HEK293T (cell line): ENCODE data around the gene UCP3.

Source experiments
- CTCF ChIA-PET: fragments of 350-600 bp; formaldehyde crosslinking; extraction: SDS; loops from one replicate; lab custom pipeline; 2021; ENCODE audit warnings: antibody characterized with exemption, inconsistent platforms; lab: Yijun Ruan, JAX
- POLR2A ChIA-PET: fragments of 350-600 bp; formaldehyde crosslinking; extraction: SDS; loops from one replicate; lab custom pipeline; 2020; ENCODE audit warnings: antibody characterized with exemption, inconsistent platforms; lab: Yijun Ruan, JAX
- DNase-seq: peaks from one replicate; pipeline ENCODE4 v3.0.0; 2012; ENCODE audit warnings: mixed read lengths; ENCODE audit errors: extremely low spot score
- ARNT ChIP-seq: fragments of 450-650 bp; IDR thresholded peaks from 2 replicates; pipeline ENCODE4 v1.6.1; 2017; ENCODE audit warnings: mild to moderate bottlenecking
- BHLHE40 ChIP-seq: fragments of 450-650 bp; IDR thresholded peaks from 2 replicates; pipeline ENCODE4 v1.6.1; 2016; ENCODE audit warnings: mild to moderate bottlenecking, moderate library complexity, borderline replicate concordance
- CTBP1 ChIP-seq: fragments of 450-650 bp; IDR thresholded peaks from 2 replicates; pipeline ENCODE4 v1.6.1; 2016; ENCODE audit warnings: borderline replicate concordance
- ELF4 ChIP-seq: fragments of 450-650 bp; IDR thresholded peaks from 2 replicates; pipeline ENCODE4 v1.6.1; 2017; ENCODE audit warnings: antibody characterized with exemption
- FOXA1 ChIP-seq: fragments of 450-650 bp; IDR thresholded peaks from 2 replicates; pipeline ENCODE4 v1.6.1; 2016; ENCODE audit warnings: mild to moderate bottlenecking
- FOXK2 ChIP-seq: fragments of 450-650 bp; IDR thresholded peaks from 2 replicates; pipeline ENCODE4 v1.6.1; 2016; ENCODE audit warnings: mild to moderate bottlenecking
- FOXM1 ChIP-seq: fragments of 450-650 bp; IDR thresholded peaks from 2 replicates; pipeline ENCODE4 v1.6.1; 2017; ENCODE audit warnings: mild to moderate bottlenecking, borderline replicate concordance
- HDGF ChIP-seq: fragments of 450-650 bp; IDR thresholded peaks from 2 replicates; pipeline ENCODE4 v1.6.1; 2017; ENCODE audit warnings: antibody characterized with exemption, borderline replicate concordance
- L3MBTL2 ChIP-seq: fragments of 450-650 bp; conservative IDR thresholded peaks from 2 replicates; pipeline ENCODE4 v1.6.1; 2016; ENCODE audit warnings: mild to moderate bottlenecking
- LEF1 ChIP-seq: fragments of 450-650 bp; IDR thresholded peaks from 2 replicates; pipeline ENCODE4 v1.6.1; 2017; ENCODE audit warnings: mild to moderate bottlenecking, borderline replicate concordance
- NFRKB ChIP-seq: fragments of 450-650 bp; IDR thresholded peaks from 2 replicates; pipeline ENCODE4 v1.6.1; 2016; ENCODE audit warnings: mild to moderate bottlenecking, moderate library complexity
- PKNOX1 ChIP-seq: fragments of 450-650 bp; IDR thresholded peaks from 2 replicates; pipeline ENCODE4 v1.6.1; 2016
- SP1 ChIP-seq: fragments of 450-650 bp; IDR thresholded peaks from 2 replicates; pipeline ENCODE4 v1.6.1; 2017
- SUZ12 ChIP-seq: fragments of 450-650 bp; IDR thresholded peaks from 2 replicates; pipeline ENCODE4 v1.6.1; 2016; ENCODE audit warnings: mild to moderate bottlenecking
- TARDBP ChIP-seq: fragments of 450-650 bp; IDR thresholded peaks from 2 replicates; pipeline ENCODE4 v1.6.1; 2016
- ZNF384 ChIP-seq: fragments of 450-650 bp; IDR thresholded peaks from 2 replicates; pipeline ENCODE4 v1.6.1; 2016

The UCP3 gene

GRCh38 chr11:73972187-73972586, 36.7 kb downstream of the UCP3 start:
- ChIA-PET CTCF (no interaction called here), POLR2A (interaction anchor here (1.0 to 1.5 kb wide), 2 partner anchors 10 to 12 kb away, joined by 4 to 13 read pairs; partner anchors contain the start of gene UCP2)
- no peak for DNase-seq

GRCh38 chr11:73971175-73971719, 37.6 kb downstream of the UCP3 start:
- ChIA-PET POLR2A (interaction anchor here (2.4 kb wide), 1 partner anchor 11 kb away, joined by 13 read pairs; the partner anchor contains the start of gene UCP2), CTCF (no interaction called here)

More at GRCh38 chr11:73972187-73972586, 36.7 kb downstream of the UCP3 start:
- TF ChIP-seq ELF4 (no peak), ZNF384 (no peak), BHLHE40 (no peak), ARNT (no peak), SP1 (no peak), HDGF (no peak), SUZ12 (no peak), FOXM1 (no peak), FOXK2 (no peak), LEF1 (no peak), TARDBP (no peak), CTBP1 (no peak), L3MBTL2 (no peak)

GRCh38 chr11:73969991-73970800, 38.7 kb downstream of the UCP3 start:
- TF ChIP-seq L3MBTL2 (no peak), HDGF (no peak), ZNF384 (no peak), SP1 (no peak), FOXK2 (no peak), TARDBP (no peak), BHLHE40 (no peak), SUZ12 (no peak), FOXM1 (no peak)
- DNase-seq: no peak
- ChIA-PET CTCF (no interaction called here), POLR2A (interaction anchor here (2.4 kb wide), 1 partner anchor 12 kb away, joined by 13 read pairs; the partner anchor contains the start of gene UCP2)

More at GRCh38 chr11:73971175-73971719, 37.6 kb downstream of the UCP3 start:
- TF ChIP-seq TARDBP (no peak), ZNF384 (no peak), ELF4 (no peak), PKNOX1 (no peak), LEF1 (no peak), FOXK2 (no peak), FOXM1 (no peak), SP1 (no peak), FOXA1 (no peak), ARNT (no peak), SUZ12 (no peak), L3MBTL2 (no peak), NFRKB (no peak), BHLHE40 (no peak), CTBP1 (no peak), HDGF (no peak)
- DNase-seq: no peak

GRCh38 chr11:73969091-73969490, 39.8 kb downstream of the UCP3 start:
- POLR2A ChIA-PET: interaction anchor here (2.4 kb wide), 1 partner anchor 14 kb away, joined by 13 read pairs; the partner anchor contains the start of gene UCP2
- no peak for DNase-seq
- TF ChIP-seq SP1: no peak
- no peak for TF ChIP-seq FOXK2
- TF ChIP-seq ELF4: no peak
- TF ChIP-seq ARNT: no peak
- no peak for TF ChIP-seq TARDBP
- TF ChIP-seq BHLHE40: no peak
- TF ChIP-seq PKNOX1: no peak
- no peak for TF ChIP-seq HDGF
- TF ChIP-seq FOXM1: no peak
- no peak for TF ChIP-seq FOXA1
- no peak for TF ChIP-seq LEF1
- no peak for TF ChIP-seq NFRKB
- TF ChIP-seq CTBP1: no peak
- no peak for TF ChIP-seq SUZ12
- no peak for TF ChIP-seq L3MBTL2
- no peak for TF ChIP-seq ZNF384
- CTCF ChIA-PET: no interaction called here

GRCh38 chr11:73968356-73968966, 40.4 kb downstream of the UCP3 start:
- ChIA-PET CTCF (no interaction called here), POLR2A (no interaction called here)
- DNase-seq: no peak
- TF ChIP-seq LEF1 (no peak), TARDBP (no peak), ZNF384 (no peak), ELF4 (no peak), BHLHE40 (no peak), SP1 (no peak), NFRKB (no peak), ARNT (no peak), L3MBTL2 (no peak), FOXA1 (no peak), PKNOX1 (no peak), CTBP1 (no peak), FOXM1 (no peak), SUZ12 (no peak), FOXK2 (no peak), HDGF (no peak)
